IMR-90 (cell line): ENCODE measurements around the gene MAP1A. TPM values are rescaled to one million over a fixed set of nuclear protein-coding genes. Genes with fewer than 3 reads are reported as not detected.

ENCODE experiments used
- ATAC-seq: fragments of 200-7000 bp; cut with Tn5 transposase; 2 replicates; pipeline ENCODE4 v1.9.1; 2020; ENCODE audit warnings: low read depth, mild to moderate bottlenecking, moderate library complexity
- BruUV-seq: library from RNA; stranded (reverse); fragments of 400-500 nt; replicated peaks from 2 replicates; lab custom pipeline; 2021; lab: Mats Ljungman, UMichigan
- CTCF ChIA-PET: fragments of 300-600 bp; formaldehyde crosslinking; extraction: SDS; loops from one replicate; lab custom pipeline; 2021; ENCODE audit warnings: antibody characterized with exemption; lab: Yijun Ruan, JAX
- POLR2A ChIA-PET: fragments of 300-600 bp; sonication (Branson Sonifier 250); formaldehyde crosslinking; loops from one replicate; lab custom pipeline; 2022; ENCODE audit warnings: antibody characterized with exemption; ENCODE audit not compliant: unreplicated experiment; lab: Charles Lee
- DNase-seq: peaks from one replicate; pipeline ENCODE4 v3.0.0; 2013
- H2AFZ ChIP-seq: replicated peaks from 2 replicates; pipeline ENCODE3; 2013; ENCODE audit warnings: low read length, mild to moderate bottlenecking; ENCODE audit not compliant: poor library complexity
- H2AK5ac ChIP-seq: 2 replicates; pipeline ENCODE4 v1.6.1; 2013; ENCODE audit warnings: low read depth, low read length, inconsistent platforms
- H2AK9ac ChIP-seq: replicated peaks from 2 replicates; pipeline ENCODE3; 2013; ENCODE audit warnings: mild to moderate bottlenecking, low read depth, low read length, moderate library complexity; ENCODE audit not compliant: poor library complexity
- H2BK120ac ChIP-seq: 2 replicates; pipeline ENCODE4 v1.6.1; 2013; ENCODE audit warnings: low read depth, low read length, inconsistent platforms
- H2BK15ac ChIP-seq: 3 replicates; pipeline ENCODE4 v1.6.1; 2013; ENCODE audit warnings: low read depth, low read length, inconsistent platforms
- H2BK20ac ChIP-seq: 2 replicates; pipeline ENCODE4 v1.6.1; 2013; ENCODE audit warnings: low read depth, mild to moderate bottlenecking, inconsistent platforms, low read length, moderate library complexity
- H2BK5ac ChIP-seq: 2 replicates; pipeline ENCODE4 v1.6.1; 2013; ENCODE audit warnings: mild to moderate bottlenecking, low read depth, low read length, inconsistent platforms; ENCODE audit not compliant: poor library complexity, severe bottlenecking
- H3K14ac ChIP-seq: replicated peaks from 2 replicates; pipeline ENCODE4 v1.6.1; 2013; ENCODE audit warnings: low read depth, low read length, inconsistent platforms
- H3K18ac ChIP-seq: 2 replicates; pipeline ENCODE4 v1.6.1; 2013; ENCODE audit warnings: low read depth, low read length, control low read depth
- H3K23ac ChIP-seq: 2 replicates; pipeline ENCODE4 v1.6.1; 2013; ENCODE audit warnings: low read depth, low read length, inconsistent platforms
- H3K27ac ChIP-seq: 2 replicates; pipeline ENCODE4 v1.5.1; 2013; ENCODE audit warnings: mild to moderate bottlenecking, control low read depth, low read length; ENCODE audit not compliant: insufficient read depth
- H3K27me3 ChIP-seq: 2 replicates; pipeline ENCODE4 v1.6.1; 2013; ENCODE audit warnings: low read length; ENCODE audit not compliant: control insufficient read depth, insufficient read depth
- H3K36me3 ChIP-seq: 2 replicates; pipeline ENCODE4 v1.6.1; 2013; ENCODE audit warnings: low read length, mixed read lengths; ENCODE audit not compliant: control insufficient read depth, insufficient read depth
- H3K4ac ChIP-seq: 2 replicates; pipeline ENCODE4 v1.6.1; 2013; ENCODE audit warnings: low read depth, low read length, inconsistent platforms
- H3K4me1 ChIP-seq: 2 replicates; pipeline ENCODE4 v1.6.1; 2013; ENCODE audit warnings: low read length, mixed read lengths; ENCODE audit not compliant: control insufficient read depth, insufficient read depth
- H3K4me2 ChIP-seq: 2 replicates; pipeline ENCODE4 v1.6.1; 2013; ENCODE audit warnings: low read depth, mild to moderate bottlenecking, control low read depth, low read length, moderate library complexity
- H3K4me3 ChIP-seq: 2 replicates; pipeline ENCODE4 v1.5.1; 2013; ENCODE audit warnings: low read depth, mild to moderate bottlenecking, control low read depth, low read length, moderate library complexity; ENCODE audit not compliant: insufficient read depth
- H3K56ac ChIP-seq: 2 replicates; pipeline ENCODE4 v1.6.1; 2013; ENCODE audit warnings: low read length, inconsistent platforms; ENCODE audit not compliant: insufficient read depth; ENCODE audit errors: extremely low read depth
- H3K79me1 ChIP-seq, 2 experiments: 2 replicates each; pipeline ENCODE4 v1.6.1; 2013; ENCODE audit warnings: low read length in 2 of 2, inconsistent platforms in 1 of 2, low read depth in 1 of 2
- H3K9ac ChIP-seq: 2 replicates; pipeline ENCODE4 v1.6.1; 2013; ENCODE audit warnings: low read depth, low read length, control low read depth
- H3K9me1 ChIP-seq: 2 replicates; pipeline ENCODE4 v1.6.1; 2013; ENCODE audit warnings: low read length, inconsistent platforms; ENCODE audit not compliant: insufficient read depth
- H3K9me3 ChIP-seq: 2 replicates; pipeline ENCODE4 v1.6.1; 2013; ENCODE audit warnings: low read length; ENCODE audit not compliant: control insufficient read depth, insufficient read depth
- H4K20me1 ChIP-seq: 2 replicates; pipeline ENCODE4 v1.6.1; 2013; ENCODE audit warnings: low read length, inconsistent platforms; ENCODE audit not compliant: insufficient read depth
- H4K5ac ChIP-seq: 2 replicates; pipeline ENCODE4 v1.6.1; 2013; ENCODE audit warnings: mild to moderate bottlenecking, low read depth, low read length, control low read depth
- H4K8ac ChIP-seq, 2 experiments: 2 replicates each; pipeline ENCODE4 v1.6.1; 2013; ENCODE audit warnings: low read depth in 2 of 2, low read length in 2 of 2, control low read depth in 1 of 2, inconsistent platforms in 1 of 2
- H4K91ac ChIP-seq: 2 replicates; pipeline ENCODE4 v1.6.1; 2013; ENCODE audit warnings: low read depth, low read length, inconsistent platforms; ENCODE audit not compliant: insufficient read depth
- BHLHE40 ChIP-seq: fragments of 150-350 bp; IDR thresholded peaks from 2 replicates; pipeline ENCODE4 v1.6.1; 2016; ENCODE audit warnings: mild to moderate bottlenecking, low read depth, low read length
- CEBPB ChIP-seq: IDR thresholded peaks from 2 replicates; pipeline ENCODE4 v1.6.1; 2012; ENCODE audit warnings: low read depth, low read length, improper control_type of control experiment
- FOS ChIP-seq: fragments of 150-350 bp; IDR thresholded peaks from 2 replicates; pipeline ENCODE4 v1.6.1; 2016; ENCODE audit warnings: low read depth, low read length
- MAFK ChIP-seq: IDR thresholded peaks from 2 replicates; pipeline ENCODE4 v1.6.1; 2012; ENCODE audit warnings: low read depth, low read length, improper control_type of control experiment
- MAZ ChIP-seq: IDR thresholded peaks from 2 replicates; pipeline ENCODE4 v1.6.1; 2012; ENCODE audit warnings: low read depth, mild to moderate bottlenecking, low read length, improper control_type of control experiment, moderate library complexity, borderline replicate concordance
- MXI1 ChIP-seq: IDR thresholded peaks from 2 replicates; pipeline ENCODE4 v1.6.1; 2012; ENCODE audit warnings: low read depth, mild to moderate bottlenecking, low read length, moderate library complexity, borderline replicate concordance
- NFE2L2 ChIP-seq: fragments of 150-350 bp; IDR thresholded peaks from 2 replicates; pipeline ENCODE4 v1.6.1; 2016; ENCODE audit warnings: low read depth, mild to moderate bottlenecking, low read length
- POLR2A ChIP-seq: IDR thresholded peaks from 2 replicates; pipeline ENCODE4 v1.6.1; 2012; ENCODE audit warnings: mild to moderate bottlenecking, low read depth, low read length
- RAD21 ChIP-seq: IDR thresholded peaks from 2 replicates; pipeline ENCODE4 v1.6.1; 2012; ENCODE audit warnings: low read length, improper control_type of control experiment
- RCOR1 ChIP-seq: IDR thresholded peaks from 2 replicates; pipeline ENCODE4 v1.6.1; 2012; ENCODE audit warnings: mild to moderate bottlenecking, low read length, improper control_type of control experiment; ENCODE audit not compliant: insufficient replicate concordance
- RFX5 ChIP-seq: IDR thresholded peaks from 2 replicates; pipeline ENCODE4 v1.8.0; 2012; ENCODE audit warnings: low read depth, mild to moderate bottlenecking, low read length, moderate library complexity
- SMC3 ChIP-seq: fragments of 150-350 bp; IDR thresholded peaks from 2 replicates; pipeline ENCODE4 v1.6.1; 2016; ENCODE audit warnings: low read depth, mild to moderate bottlenecking, antibody characterized with exemption, low read length, moderate library complexity
- WGBS, 2 experiments: methylation state at CpG; one replicate each; pipeline versions ENCODE4 v1.1.5 to v1.1.7; 2013; ENCODE audit warnings: missing lambda C conversion rate in 2 of 2; ENCODE audit not compliant: insufficient read length in 1 of 2; ENCODE audit errors: extremely low coverage in 2 of 2; 5-methylcytosine and 5-hydroxymethylcytosine counted together
- dilution Hi-C: fragments of 300-500 bp; cut with HindIII; formaldehyde crosslinking; loops from one replicate; pipeline ENCODE4 v1.14.3; 2018; ENCODE audit warnings: low sequenced_read_pairs; ENCODE audit not compliant: unreplicated experiment
- in situ Hi-C: fragments of 300-500 bp; cut with MboI; formaldehyde crosslinking; loops from 3 replicates; pipeline ENCODE4 v1.14.3; 2019; ENCODE audit warnings: low sequenced_read_pairs, inconsistent platforms, mixed read lengths
- intact Hi-C: fragments of 100-400 bp; cut with micrococcal nuclease; formaldehyde crosslinking; loops from 2 replicates; pipeline ENCODE4 v1.10.0; 2022
- polyA plus RNA-seq, 3 experiments: library from polyadenylated mRNA; depleted of rRNA; stranded (reverse); fragments of >200 nt; gene quantifications; 2 replicates each; pipeline ENCODE4 v1.2.3, GENCODE V29; 2012; ENCODE audit warnings: low replicate concordance in 1 of 3
- total RNA-seq: library from RNA; depleted of rRNA; stranded (reverse); fragments of >200 nt; gene quantifications from 2 replicates; pipeline ENCODE4 v1.2.3, GENCODE V29; 2012
- TF ChIP-seq, protein P1 (sequence below): conservative IDR thresholded peaks from 2 replicates; pipeline ENCODE4 v1.5.1; 2012; ENCODE audit warnings: mild to moderate bottlenecking, low read depth, low read length, improper control_type of control experiment
- TF ChIP-seq, protein P2 (sequence below): fragments of 150-350 bp; IDR thresholded peaks from 2 replicates; pipeline ENCODE4 v1.6.1; 2017; ENCODE audit warnings: mild to moderate bottlenecking, antibody characterized with exemption, low read length, low read depth

The MAP1A gene
- total and polyA plus RNA-seq, 2 of the 4 experiments (the other 2 are of a cell fraction) = 28.7 to 48.2 TPM

- Histone ChIP-seq H2AK9ac (peak overlapping the region; percentile 88), H3K4me2 (peak overlapping the region; percentile 15; the same call in 1 of the 2 replicates), H4K5ac (peak overlapping the region; percentile 50; the same call in 1 of the 2 replicates), H4K91ac (peak overlapping the region; percentile 41), H3K56ac (peak overlapping the region; percentile 48; the same call in 1 of the 2 replicates), H3K27ac (peak overlapping the region; percentile 37), H2AFZ (peak overlapping the region; percentile 85), H4K8ac (peak overlapping the region; percentile 6 to 85; a peak in 3 of 4 replicates), H4K20me1 (peaks cover 10% of the 10 kb centered on the region), H2BK120ac (peak overlapping the region; percentile 89), H3K36me3 (no peaks in the 10 kb centered on the region), H3K4me3 (no peak overlapping the region), H3K14ac (peak overlapping the region; percentile 73), H3K4ac (peak overlapping the region; percentile 83), H3K18ac (peak overlapping the region; percentile 55; the same call in 1 of the 2 replicates), H2BK20ac (peak overlapping the region; percentile 94), H3K79me1 (peaks cover 14 to 44% of the 10 kb centered on the region in 2 experiments), H3K9me1 (peaks cover 19% of the 10 kb centered on the region), H2BK5ac (peak overlapping the region; percentile 89), H3K9ac (no peak overlapping the region), H2AK5ac (peak overlapping the region; percentile 89; the same call in 1 of the 2 replicates), H2BK15ac (peak overlapping the region; percentile 47; the same call in 1 of the 3 replicates), H3K9me3 (no peaks in the 10 kb centered on the region), H3K27me3 (no peaks in the 10 kb centered on the region), H3K4me1 (peaks cover 24% of the 10 kb centered on the region), H3K23ac (peak overlapping the region; percentile 73; the same call in 1 of the 2 replicates)
- BruUV-seq = no TSS peak
- in situ Hi-C loops (no loop called here), dilution Hi-C loops (no loop called here), intact Hi-C loops (loop anchor here (10.0 kb wide), 1 partner anchor 260 kb away; the partner anchor contains the start of gene ELL3)
- POLR2A ChIA-PET = no interaction called here
- DNase-seq (peak; percentile 49), ATAC-seq (no peak)
- no CpG with 5 or more reads among the region's 4 CpGs for WGBS, 2 experiments
- CTCF ChIA-PET = interaction anchor here (0.9 to 2.1 kb wide), 8 partner anchors 9 to 138 kb away, joined by 3 to 10 read pairs (median 5); partner anchors contain the start of gene TP53BP1
- TF ChIP-seq, protein P1, sequence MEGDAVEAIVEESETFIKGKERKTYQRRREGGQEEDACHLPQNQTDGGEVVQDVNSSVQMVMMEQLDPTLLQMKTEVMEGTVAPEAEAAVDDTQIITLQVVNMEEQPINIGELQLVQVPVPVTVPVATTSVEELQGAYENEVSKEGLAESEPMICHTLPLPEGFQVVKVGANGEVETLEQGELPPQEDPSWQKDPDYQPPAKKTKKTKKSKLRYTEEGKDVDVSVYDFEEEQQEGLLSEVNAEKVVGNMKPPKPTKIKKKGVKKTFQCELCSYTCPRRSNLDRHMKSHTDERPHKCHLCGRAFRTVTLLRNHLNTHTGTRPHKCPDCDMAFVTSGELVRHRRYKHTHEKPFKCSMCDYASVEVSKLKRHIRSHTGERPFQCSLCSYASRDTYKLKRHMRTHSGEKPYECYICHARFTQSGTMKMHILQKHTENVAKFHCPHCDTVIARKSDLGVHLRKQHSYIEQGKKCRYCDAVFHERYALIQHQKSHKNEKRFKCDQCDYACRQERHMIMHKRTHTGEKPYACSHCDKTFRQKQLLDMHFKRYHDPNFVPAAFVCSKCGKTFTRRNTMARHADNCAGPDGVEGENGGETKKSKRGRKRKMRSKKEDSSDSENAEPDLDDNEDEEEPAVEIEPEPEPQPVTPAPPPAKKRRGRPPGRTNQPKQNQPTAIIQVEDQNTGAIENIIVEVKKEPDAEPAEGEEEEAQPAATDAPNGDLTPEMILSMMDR = peak; percentile 59
- peak; percentile 49 for TF ChIP-seq RAD21
- no peak for TF ChIP-seq CEBPB
- no peak for TF ChIP-seq RFX5
- no peak for TF ChIP-seq FOS
- TF ChIP-seq RCOR1 = no peak
- TF ChIP-seq, protein P2, sequence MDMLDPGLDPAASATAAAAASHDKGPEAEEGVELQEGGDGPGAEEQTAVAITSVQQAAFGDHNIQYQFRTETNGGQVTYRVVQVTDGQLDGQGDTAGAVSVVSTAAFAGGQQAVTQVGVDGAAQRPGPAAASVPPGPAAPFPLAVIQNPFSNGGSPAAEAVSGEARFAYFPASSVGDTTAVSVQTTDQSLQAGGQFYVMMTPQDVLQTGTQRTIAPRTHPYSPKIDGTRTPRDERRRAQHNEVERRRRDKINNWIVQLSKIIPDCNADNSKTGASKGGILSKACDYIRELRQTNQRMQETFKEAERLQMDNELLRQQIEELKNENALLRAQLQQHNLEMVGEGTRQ = no peak
- TF ChIP-seq MAFK = no peak
- TF ChIP-seq BHLHE40 = no peak
- no peak for TF ChIP-seq MAZ
- TF ChIP-seq MXI1 = no peak
- peak; percentile 20; the same call in 1 of the 2 replicates for TF ChIP-seq SMC3
- TF ChIP-seq NFE2L2 = no peak
- TF ChIP-seq POLR2A = no peak
Measured at GRCh38 chr15:43514241-43515057, 3.0 kb upstream of the MAP1A start.
